GM23338 (cell line): ENCODE measurements around the gene MYO1A.
A peak's percentile ranks its signal among the peaks of the same experiment; 100 is the strongest.

Experiments
- CREB1 ChIP-seq: fragments of 250-450 bp; sonication (Bioruptor Pico); IDR thresholded peaks from 2 replicates; pipeline ENCODE4 v1.5.0; 2020; ENCODE audit warnings: low read depth, mild to moderate bottlenecking, moderate library complexity
- EZH2 ChIP-seq: fragments of 200-600 bp; sonication (generic); IDR thresholded peaks from one replicate; pipeline ENCODE4 v1.8.0; 2017; ENCODE audit warnings: antibody characterized with exemption, mild to moderate bottlenecking, low read depth; ENCODE audit not compliant: unreplicated experiment
- EZH2phosphoT487 ChIP-seq: fragments of 200-600 bp; sonication (generic); IDR thresholded peaks from one replicate; pipeline ENCODE4 v1.8.1; 2018; ENCODE audit warnings: antibody characterized with exemption; ENCODE audit not compliant: unreplicated experiment
- JUNB ChIP-seq: IDR thresholded peaks from one replicate; pipeline ENCODE4 v1.6.1; 2016; ENCODE audit warnings: antibody characterized with exemption; ENCODE audit not compliant: unreplicated experiment
- POLR2AphosphoS5 ChIP-seq: IDR thresholded peaks from 2 replicates; pipeline ENCODE4 v1.6.1; 2016; ENCODE audit warnings: antibody characterized with exemption, low read depth
- ZNF114 ChIP-seq: fragments of 250-450 bp; sonication (Bioruptor Pico); IDR thresholded peaks from 2 replicates; pipeline ENCODE4 v1.5.0; 2020; ENCODE audit warnings: mild to moderate bottlenecking, moderate library complexity
- TF ChIP-seq, protein P1 (sequence below), 2 experiments: fragments of 200-600 bp in 1 of 2; sonication (generic) in 1 of 2; conservative IDR thresholded peaks; 2 replicates each; pipeline versions ENCODE4 v1.5.1 to v1.6.1; 2016 to 2017; ENCODE audit warnings: antibody characterized with exemption in 2 of 2, low read depth in 2 of 2, mild to moderate bottlenecking in 2 of 2, moderate library complexity in 1 of 2
- TF ChIP-seq, protein P2 (sequence below): IDR thresholded peaks from one replicate; pipeline ENCODE4 v1.6.1; 2018; ENCODE audit warnings: antibody characterized with exemption; ENCODE audit not compliant: unreplicated experiment

DNA sequence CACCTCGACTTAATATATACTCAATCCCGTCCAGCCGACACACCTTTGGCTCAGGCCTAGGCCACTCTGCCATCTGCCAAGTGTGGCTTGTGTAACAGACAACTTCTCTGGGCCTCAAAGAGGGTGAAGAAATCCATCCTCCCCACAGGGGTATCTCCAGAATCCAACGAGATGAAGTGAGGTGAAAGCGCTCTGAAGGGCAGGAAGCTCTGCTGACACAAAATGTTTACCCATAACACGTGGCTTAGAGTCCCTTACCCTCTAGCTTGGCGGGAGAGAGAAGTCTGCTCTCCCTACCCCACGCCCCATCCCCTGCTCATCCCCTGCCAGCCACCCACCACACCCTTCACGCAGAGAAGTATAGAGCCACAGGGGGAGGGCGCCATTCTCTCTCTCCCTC, 56.6 kb downstream of the MYO1A start:
- TF ChIP-seq, protein P1, sequence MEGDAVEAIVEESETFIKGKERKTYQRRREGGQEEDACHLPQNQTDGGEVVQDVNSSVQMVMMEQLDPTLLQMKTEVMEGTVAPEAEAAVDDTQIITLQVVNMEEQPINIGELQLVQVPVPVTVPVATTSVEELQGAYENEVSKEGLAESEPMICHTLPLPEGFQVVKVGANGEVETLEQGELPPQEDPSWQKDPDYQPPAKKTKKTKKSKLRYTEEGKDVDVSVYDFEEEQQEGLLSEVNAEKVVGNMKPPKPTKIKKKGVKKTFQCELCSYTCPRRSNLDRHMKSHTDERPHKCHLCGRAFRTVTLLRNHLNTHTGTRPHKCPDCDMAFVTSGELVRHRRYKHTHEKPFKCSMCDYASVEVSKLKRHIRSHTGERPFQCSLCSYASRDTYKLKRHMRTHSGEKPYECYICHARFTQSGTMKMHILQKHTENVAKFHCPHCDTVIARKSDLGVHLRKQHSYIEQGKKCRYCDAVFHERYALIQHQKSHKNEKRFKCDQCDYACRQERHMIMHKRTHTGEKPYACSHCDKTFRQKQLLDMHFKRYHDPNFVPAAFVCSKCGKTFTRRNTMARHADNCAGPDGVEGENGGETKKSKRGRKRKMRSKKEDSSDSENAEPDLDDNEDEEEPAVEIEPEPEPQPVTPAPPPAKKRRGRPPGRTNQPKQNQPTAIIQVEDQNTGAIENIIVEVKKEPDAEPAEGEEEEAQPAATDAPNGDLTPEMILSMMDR (conservative IDR thresholded peaks at IDR 0.05; ENCODE audit: low read depth in 2 of 2), result peak in 1 of 2 experiments; percentile 11; a peak in 1 of 4 replicates
- TF ChIP-seq EZH2, result no peak
- TF ChIP-seq, protein P2, sequence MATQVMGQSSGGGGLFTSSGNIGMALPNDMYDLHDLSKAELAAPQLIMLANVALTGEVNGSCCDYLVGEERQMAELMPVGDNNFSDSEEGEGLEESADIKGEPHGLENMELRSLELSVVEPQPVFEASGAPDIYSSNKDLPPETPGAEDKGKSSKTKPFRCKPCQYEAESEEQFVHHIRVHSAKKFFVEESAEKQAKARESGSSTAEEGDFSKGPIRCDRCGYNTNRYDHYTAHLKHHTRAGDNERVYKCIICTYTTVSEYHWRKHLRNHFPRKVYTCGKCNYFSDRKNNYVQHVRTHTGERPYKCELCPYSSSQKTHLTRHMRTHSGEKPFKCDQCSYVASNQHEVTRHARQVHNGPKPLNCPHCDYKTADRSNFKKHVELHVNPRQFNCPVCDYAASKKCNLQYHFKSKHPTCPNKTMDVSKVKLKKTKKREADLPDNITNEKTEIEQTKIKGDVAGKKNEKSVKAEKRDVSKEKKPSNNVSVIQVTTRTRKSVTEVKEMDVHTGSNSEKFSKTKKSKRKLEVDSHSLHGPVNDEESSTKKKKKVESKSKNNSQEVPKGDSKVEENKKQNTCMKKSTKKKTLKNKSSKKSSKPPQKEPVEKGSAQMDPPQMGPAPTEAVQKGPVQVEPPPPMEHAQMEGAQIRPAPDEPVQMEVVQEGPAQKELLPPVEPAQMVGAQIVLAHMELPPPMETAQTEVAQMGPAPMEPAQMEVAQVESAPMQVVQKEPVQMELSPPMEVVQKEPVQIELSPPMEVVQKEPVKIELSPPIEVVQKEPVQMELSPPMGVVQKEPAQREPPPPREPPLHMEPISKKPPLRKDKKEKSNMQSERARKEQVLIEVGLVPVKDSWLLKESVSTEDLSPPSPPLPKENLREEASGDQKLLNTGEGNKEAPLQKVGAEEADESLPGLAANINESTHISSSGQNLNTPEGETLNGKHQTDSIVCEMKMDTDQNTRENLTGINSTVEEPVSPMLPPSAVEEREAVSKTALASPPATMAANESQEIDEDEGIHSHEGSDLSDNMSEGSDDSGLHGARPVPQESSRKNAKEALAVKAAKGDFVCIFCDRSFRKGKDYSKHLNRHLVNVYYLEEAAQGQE, result no peak
- TF ChIP-seq EZH2phosphoT487, result no peak
- TF ChIP-seq POLR2AphosphoS5, result no peak
- no peak for TF ChIP-seq ZNF114 (CRISPR knock-in tag)
- TF ChIP-seq JUNB, result no peak
- TF ChIP-seq CREB1 (CRISPR knock-in tag), result no peak
